ENCODE data around the gene FECH.
"Not testable (repeated sequence)": the region's sequence is repeated elsewhere in the genome, so short reads cannot be mapped to it uniquely, and the experiment has no call there.

Gene FECH

DNA sequence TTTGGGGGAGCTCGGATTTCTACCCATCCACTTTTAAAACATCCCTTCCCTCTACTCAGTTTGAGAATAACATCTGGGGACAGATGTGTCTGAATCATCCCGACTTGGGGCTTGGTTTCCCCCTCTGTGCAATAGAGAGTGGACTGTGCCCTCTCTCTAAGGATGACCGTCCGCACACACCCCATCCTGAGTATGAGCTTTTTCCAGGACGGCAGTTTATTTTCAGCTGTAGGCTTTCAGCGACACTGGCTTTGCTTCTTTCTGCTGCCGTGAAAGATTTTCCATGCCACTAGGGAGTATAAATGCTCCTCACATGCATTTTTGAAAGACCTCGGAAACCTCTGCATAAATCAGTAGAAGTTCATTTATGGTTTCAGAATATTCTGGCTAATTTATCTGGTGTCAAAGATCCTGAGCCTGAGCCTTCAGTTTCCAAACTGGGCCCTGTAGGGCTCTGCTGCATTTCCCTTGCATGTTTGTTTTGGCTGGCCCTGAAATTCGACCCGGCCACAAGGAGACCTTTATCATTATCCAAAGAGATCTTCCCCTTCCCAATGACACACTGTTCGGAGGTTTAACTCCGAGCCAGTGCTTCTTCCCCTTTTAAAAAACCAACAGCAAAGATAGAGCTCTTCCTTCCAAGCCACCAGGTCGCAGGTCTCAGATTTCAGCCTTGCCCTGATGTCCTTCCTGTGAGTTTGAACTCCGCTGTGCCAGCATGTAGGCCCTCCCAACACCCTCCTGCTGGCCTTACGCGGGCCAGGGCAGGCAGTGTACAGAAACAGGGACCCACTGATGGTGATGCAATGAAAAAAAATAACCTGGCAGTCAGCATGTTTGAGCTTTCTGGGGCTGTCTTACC lies 53.3 kb downstream of the FECH start:
- DNase-seq (ENCODE audit: low read depth): no peak

DNA sequence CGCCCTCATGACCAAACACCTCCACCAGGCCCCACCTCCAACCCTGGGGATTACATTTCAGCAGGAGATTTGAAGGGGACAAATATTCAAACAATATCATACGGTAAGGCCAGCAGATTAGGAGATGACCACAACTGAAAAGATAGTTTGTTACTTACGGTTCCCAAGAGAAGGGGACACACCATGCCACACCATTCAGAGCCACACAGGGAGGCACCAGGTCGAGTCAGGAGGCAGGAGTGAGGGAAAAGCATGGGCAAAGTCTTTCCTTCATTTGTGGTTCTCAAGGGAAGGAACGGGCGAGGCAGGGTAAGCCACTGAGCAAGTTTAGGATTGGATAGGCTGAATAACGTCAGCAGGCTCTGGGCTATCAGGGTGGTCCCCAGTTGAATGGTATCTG lies 57.4 kb downstream of the FECH start:
- no peak for DNase-seq (ENCODE audit: low read depth)

DNA sequence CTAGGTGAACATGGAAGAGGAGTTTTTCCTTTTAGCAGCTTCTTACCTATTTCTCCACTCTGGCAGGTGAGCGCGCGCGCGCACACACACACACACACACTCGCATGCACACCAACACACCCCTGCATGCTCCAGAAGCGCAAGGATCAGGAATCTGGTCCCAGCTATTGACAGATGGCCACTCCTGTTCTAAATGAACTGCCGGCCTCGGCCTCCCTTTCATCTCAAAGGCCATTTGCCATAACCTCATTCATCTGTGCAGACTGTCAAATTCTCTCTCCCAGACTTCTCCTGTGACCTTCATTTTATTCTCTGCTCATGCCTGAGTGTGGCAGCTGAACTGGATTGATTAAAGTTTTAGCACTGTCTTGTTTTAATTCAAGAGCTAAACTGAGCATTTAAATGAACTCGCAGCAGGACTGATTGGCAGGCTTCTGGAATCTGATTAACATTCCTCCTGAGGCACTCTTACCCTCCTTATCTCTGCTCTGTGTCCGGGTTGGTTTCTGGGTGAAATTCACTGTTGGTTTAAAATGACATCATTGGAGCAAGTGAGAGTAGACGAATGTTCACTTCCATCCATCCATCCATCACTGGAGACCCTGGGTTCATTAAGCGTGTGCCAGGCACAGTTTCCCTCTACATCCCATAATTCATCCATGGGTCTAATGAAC lies 58.8 kb downstream of the FECH start:
- no peak for DNase-seq (ENCODE audit: low read depth)

DNA sequence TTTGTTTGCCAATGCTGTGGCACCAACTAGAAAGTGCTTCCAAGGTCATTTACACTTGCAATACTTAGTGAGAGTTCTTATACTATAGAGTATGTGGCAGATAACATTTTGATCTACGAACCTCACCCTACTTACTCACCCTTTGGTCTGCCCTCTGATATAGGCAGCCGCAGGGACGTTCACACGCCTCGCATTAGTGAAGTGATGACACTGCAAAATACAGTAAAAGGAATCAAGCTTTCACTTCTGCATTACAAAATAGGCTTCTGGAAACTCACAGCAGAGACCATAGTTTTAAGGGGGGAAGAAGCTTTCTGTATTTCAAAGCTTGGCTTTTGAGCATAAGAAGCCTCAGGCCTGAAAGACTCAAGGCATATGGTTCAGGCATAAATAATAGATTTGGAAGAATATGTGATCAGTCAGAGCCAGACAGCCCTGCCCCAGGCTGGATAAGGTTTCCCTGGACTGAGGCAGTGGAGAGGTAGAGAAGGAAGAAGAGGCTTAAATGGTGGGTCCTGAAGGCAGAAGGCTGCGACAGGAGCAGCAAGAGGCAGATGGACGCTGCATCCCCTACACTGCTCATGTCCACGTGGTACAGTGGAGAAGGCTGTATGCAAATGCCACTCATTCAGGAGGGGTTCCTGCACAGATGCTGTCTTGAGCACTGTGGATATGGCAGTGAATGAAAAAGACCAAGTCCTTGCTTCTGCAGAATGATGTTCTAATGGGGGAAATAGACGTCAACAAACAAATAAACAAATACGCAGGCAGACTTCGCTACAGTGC lies 63.1 kb downstream of the FECH start:
- no peak for DNase-seq (ENCODE audit: low read depth)

DNA sequence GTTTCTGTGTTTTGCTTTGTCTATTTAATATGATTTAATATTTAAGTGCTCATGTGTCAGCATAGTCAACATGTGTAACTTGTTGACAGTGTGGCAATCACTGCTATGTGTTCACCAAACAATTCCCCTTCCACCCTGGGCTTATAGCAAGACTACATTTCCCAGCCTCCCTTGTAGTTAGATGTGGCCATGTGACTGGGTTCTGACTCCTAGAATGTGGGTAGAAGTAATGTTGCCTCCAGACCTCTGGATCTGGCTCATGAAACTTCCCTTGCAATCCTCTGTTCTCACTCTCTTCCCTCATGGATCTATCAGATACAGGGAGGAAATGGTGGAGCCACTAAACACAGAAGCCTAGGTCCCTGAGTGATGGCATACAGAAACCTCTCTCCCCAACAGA lies 64.2 kb downstream of the FECH start:
- DNase-seq (ENCODE audit: low read depth): not testable (repeated sequence)

DNA sequence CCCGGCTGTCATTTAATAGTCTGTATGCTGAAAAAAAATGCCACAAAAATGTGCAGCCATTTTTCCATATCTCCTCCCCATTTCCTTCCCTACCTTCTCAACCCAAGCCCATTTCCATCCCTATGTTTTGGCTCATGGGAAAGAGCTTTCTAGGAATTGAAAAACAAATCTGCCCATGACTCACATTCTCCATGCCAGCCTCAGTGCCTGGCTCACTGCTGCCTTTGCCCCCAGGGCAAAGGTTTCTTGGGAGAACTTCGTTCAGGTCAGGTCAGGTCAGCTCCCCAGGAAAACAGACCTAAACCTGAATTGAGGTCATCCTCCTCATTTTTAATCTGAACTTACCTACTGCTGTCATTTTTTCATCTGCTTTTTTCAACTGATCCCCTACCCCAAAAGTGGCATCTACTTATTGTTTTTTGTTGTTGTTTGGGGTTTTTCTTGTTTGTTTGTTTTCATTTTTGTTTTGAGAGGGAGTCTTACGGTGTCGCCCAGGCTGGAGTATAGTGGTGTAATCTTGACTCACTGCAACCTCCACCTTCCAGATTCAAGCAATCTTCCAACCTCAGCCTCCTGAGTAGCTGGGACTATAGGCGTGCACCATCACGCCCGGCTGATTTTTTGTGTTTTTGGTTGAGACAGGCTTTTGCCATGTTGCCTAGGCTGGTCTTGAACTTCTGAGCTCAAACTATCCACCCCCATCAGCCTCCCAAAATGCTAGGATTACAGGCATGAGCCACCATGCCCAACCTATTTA lies 66.7 kb downstream of the FECH start:
- DNase-seq (ENCODE audit: low read depth): no peak

DNA sequence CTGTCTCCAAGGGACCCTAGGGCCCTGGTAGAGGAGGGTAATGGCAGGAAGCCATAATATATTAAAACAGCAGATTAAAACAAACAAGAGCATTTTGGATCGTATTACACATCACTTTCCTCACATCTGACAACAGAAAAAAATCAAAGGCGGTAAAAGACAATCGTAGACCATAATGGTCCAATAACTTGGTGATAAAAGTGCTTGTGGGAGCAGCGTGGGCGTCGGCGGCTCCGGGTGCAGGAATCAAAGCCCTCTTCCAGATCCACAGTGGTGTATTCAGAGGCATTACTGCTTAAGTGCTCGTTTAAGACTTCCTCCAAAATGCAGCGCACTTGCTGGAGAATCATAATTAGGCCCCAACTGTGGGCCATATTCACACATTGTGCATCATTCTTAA lies 68.0 kb downstream of the FECH start:
- DNase-seq (ENCODE audit: low read depth): no peak

DNA sequence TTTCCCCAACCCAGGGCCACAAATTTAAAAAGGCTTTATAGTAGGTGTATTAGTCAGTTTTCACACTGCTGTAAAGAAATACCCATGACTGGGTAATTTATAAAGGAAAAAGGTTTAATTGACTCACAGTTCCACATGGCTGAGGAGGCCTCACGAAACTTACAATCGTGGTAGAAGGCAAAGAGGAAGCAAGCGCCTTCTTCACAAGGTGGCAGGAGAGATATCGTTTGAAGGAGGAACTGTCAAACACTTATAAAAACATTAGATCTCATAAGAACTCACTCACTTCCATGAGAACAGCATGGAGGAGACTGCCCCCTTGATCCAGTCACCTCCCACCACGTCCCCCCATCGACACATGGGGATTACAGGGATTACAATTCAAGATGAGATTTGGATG lies 70.4 kb downstream of the FECH start:
- DNase-seq (ENCODE audit: low read depth): no peak

DNA sequence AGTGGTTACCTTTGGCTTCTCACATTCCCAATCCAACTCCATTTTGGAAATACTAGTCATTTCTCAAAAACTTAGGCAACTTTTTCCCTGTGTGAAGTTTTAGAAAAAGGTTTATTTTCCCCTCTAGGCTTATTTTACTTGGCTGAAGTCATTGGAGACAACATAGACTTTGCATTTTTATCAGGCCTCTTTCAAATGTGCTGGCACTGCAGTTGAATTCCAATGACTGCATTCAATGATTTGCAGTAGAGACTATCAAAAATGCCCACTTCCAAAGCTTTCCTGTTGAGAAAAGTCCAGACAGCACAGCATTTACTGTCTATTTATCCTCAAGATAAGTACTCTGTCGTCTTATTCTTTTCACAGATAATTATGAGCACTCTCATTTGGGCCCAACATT lies 81.3 kb downstream of the FECH start:
- no peak for DNase-seq (ENCODE audit: low read depth)

DNA sequence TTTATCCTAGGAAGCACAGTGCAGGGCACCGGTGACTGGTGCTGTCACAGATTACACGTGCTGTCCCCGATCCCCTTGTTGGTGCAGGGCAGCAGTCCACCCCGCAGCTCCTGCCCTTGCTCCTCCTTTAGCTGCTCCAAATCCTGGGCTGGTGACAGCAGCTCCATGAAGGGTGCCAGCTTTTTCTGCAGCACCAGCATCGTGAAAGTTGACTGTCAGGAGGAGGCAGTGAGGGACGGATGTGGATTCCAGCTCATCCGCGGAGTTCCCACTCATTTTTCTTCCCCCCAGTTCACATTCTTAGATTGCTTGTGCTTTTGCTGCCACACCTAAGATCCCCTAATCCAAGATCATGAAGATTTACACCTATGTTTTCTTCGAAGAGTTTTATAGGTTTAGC lies 83.9 kb downstream of the FECH start:
- no peak for DNase-seq (ENCODE audit: low read depth)

DNA sequence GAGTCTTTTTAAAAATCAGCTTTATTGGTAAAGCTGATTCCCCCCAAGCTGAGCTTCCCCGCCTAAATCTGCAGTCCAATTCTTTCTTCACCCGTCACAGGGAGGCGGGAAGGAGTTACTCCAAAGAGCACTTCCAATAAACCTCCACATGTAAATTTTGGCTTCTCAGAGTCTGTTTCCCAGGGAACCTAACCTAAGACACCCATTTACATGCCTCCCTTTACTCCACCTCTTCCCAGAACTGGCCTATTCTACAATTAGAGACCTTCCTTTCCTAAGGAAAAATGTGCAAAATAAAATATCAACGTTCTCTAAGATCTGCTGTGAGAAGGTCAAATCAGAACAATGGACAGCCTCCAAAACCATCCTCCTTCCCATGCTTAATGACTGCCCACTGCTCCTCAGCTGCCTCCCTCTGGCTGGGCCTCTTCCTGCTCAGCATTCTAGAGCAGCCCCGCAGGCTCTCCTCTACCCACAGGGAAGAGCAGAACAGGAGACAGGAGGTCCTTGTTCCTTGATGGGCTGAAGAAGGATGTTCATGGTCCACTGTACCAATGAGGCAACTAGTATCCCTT lies 87.7 kb downstream of the FECH start:
- DNase-seq (ENCODE audit: low read depth): no peak
